B cell (primary cell): ENCODE measurements around the gene MED15. TPM values are rescaled to one million over a fixed set of nuclear protein-coding genes. Genes with fewer than 3 reads are reported as not detected.

ENCODE experiments used
- ATAC-seq: fragments of 200-7000 bp; cut with Tn5 transposase; one replicate; pipeline ENCODE4 v1.10.0; 2021; ENCODE audit warnings: low read depth, mild to moderate bottlenecking, moderate number of reproducible peaks, moderate library complexity
- CTCF ChIA-PET: fragments of 350-600 bp; sonication (Branson Sonifier 250); formaldehyde crosslinking; loops from one replicate; lab custom pipeline; 2021; ENCODE audit warnings: antibody characterized with exemption, inconsistent platforms; lab: Charles Lee
- POLR2A ChIA-PET: fragments of 350-600 bp; sonication (Branson Sonifier 250); formaldehyde crosslinking; loops from one replicate; lab custom pipeline; 2021; ENCODE audit warnings: antibody characterized with exemption; lab: Charles Lee
- DNase-seq: peaks from one replicate; pipeline ENCODE4 v3.0.0; 2013
- H2AFZ ChIP-seq: 2 replicates; pipeline ENCODE4 v1.6.1; 2012; ENCODE audit warnings: mild to moderate bottlenecking, low read depth, low read length; ENCODE audit not compliant: insufficient read depth, poor library complexity, severe bottlenecking
- H3K27ac ChIP-seq, 2 donors: 1 replicate in 1 of 2; 2 replicates in 1 of 2; pipeline ENCODE4 v1.5.1; 2012 to 2013; ENCODE audit warnings: low read length in 2 of 2, mild to moderate bottlenecking in 2 of 2, moderate library complexity in 1 of 2
- H3K27me3 ChIP-seq, 4 experiments: fragments of 200-600 bp in 1 of 4; sonication (generic) in 1 of 4; replicated peaks in 1 of 4; 1 replicate in 2 of 4; 2 replicates in 2 of 4; pipeline versions ENCODE4 v1.6.1 to v1.7.0; 2013 to 2016; ENCODE audit warnings: low read length in 3 of 4, mild to moderate bottlenecking in 2 of 4, mixed read lengths in 1 of 4, moderate library complexity in 1 of 4; ENCODE audit not compliant: insufficient read depth in 4 of 4, control insufficient read depth in 3 of 4; ENCODE audit errors: control extremely low read depth in 1 of 4
- H3K36me3 ChIP-seq, 2 experiments: replicated peaks in 1 of 2; 1 replicate in 1 of 2; 2 replicates in 1 of 2; pipeline versions ENCODE4 v1.6.1 to v1.7.1; 2013; ENCODE audit warnings: low read length in 1 of 2; ENCODE audit not compliant: insufficient read depth in 2 of 2, control insufficient read depth in 1 of 2; ENCODE audit errors: control extremely low read depth in 1 of 2, extremely low read depth in 1 of 2
- H3K4me1 ChIP-seq, 2 donors: fragments of 200-600 bp in 1 of 2; sonication (generic) in 1 of 2; 1 replicate in 1 of 2; 2 replicates in 1 of 2; pipeline versions ENCODE4 v1.5.1 to v1.6.1; 2013 to 2017; ENCODE audit warnings: low read length in 2 of 2; ENCODE audit not compliant: control insufficient read depth in 2 of 2, insufficient read depth in 2 of 2
- H3K4me2 ChIP-seq: replicated peaks from 2 replicates; pipeline ENCODE3; 2012; ENCODE audit warnings: mild to moderate bottlenecking, low read depth, low read length; ENCODE audit not compliant: poor library complexity, severe bottlenecking
- H3K4me3 ChIP-seq, 5 experiments: fragments of 200-600 bp in 1 of 5; sonication (generic) in 1 of 5; 1 replicate in 3 of 5; 2 replicates in 2 of 5; pipeline versions ENCODE4 v1.5.1 to v1.7.0; 2011 to 2016; ENCODE audit warnings: low read length in 4 of 5, mild to moderate bottlenecking in 4 of 5, low read depth in 2 of 5, control low read depth in 1 of 5, moderate library complexity in 1 of 5; ENCODE audit not compliant: insufficient read depth in 1 of 5; ENCODE audit errors: control extremely low read depth in 1 of 5, extremely low read depth in 1 of 5
- H3K79me2 ChIP-seq: fragments of 200-600 bp; sonication (generic); one replicate; pipeline ENCODE4 v1.6.0; 2016; ENCODE audit warnings: low read length; ENCODE audit not compliant: control insufficient read depth, insufficient read depth
- H3K9ac ChIP-seq: fragments of 200-600 bp; sonication (generic); 2 replicates; pipeline ENCODE4 v1.6.1; 2017; ENCODE audit warnings: mild to moderate bottlenecking, low read length, moderate library complexity
- H3K9me3 ChIP-seq, 3 donors: one replicate each; pipeline versions ENCODE4 v1.6.1 to v1.7.1; 2013; ENCODE audit warnings: low read length in 2 of 3; ENCODE audit not compliant: control insufficient read depth in 2 of 3, insufficient read depth in 1 of 3; ENCODE audit errors: control extremely low read depth in 1 of 3
- H4K20me1 ChIP-seq: 2 replicates; pipeline ENCODE4 v1.6.0; 2012; ENCODE audit warnings: mild to moderate bottlenecking, low read length; ENCODE audit not compliant: insufficient read depth, control insufficient read depth, poor library complexity, severe bottlenecking
- H3K27ac Mint-ChIP-seq: one replicate; pipeline ENCODE4 v1.8.0; 2021; ENCODE audit warnings: mixed read lengths
- H3K27me3 Mint-ChIP-seq: one replicate; pipeline ENCODE4 v1.8.0; 2021; ENCODE audit warnings: mixed read lengths
- H3K4me1 Mint-ChIP-seq: one replicate; pipeline ENCODE4 v1.8.0; 2021; ENCODE audit warnings: mixed read lengths
- H3K4me3 Mint-ChIP-seq: one replicate; pipeline ENCODE4 v1.8.0; 2021; ENCODE audit warnings: mixed read lengths
- H3K9me3 Mint-ChIP-seq: one replicate; pipeline ENCODE4 v1.8.0; 2022; ENCODE audit warnings: mixed read lengths; ENCODE audit not compliant: insufficient read depth
- EZH2 ChIP-seq: IDR thresholded peaks from 2 replicates; pipeline ENCODE4 v1.6.1; 2012; ENCODE audit warnings: borderline replicate concordance, low read depth, mild to moderate bottlenecking, moderate library complexity, low read length; ENCODE audit not compliant: insufficient read depth, poor library complexity, severe bottlenecking
- WGBS: methylation state at CpG from one replicate; pipeline ENCODE4 v1.1.5; 2013; ENCODE audit warnings: missing lambda C conversion rate; ENCODE audit not compliant: insufficient coverage; 5-methylcytosine and 5-hydroxymethylcytosine counted together
- intact Hi-C: fragments of 100-400 bp; cut with micrococcal nuclease; formaldehyde crosslinking; loops from one replicate; pipeline ENCODE4 v1.10.0; 2022
- polyA plus RNA-seq: library from polyadenylated mRNA; depleted of rRNA; stranded (reverse); fragments of >200 nt; gene quantifications from 2 replicates; pipeline ENCODE4 v1.2.3, GENCODE V29; 2012
- total RNA-seq, 2 donors: library from RNA; stranded (reverse); fragments of 120-200 nt in 1 of 2; gene quantifications; 1 replicate in 1 of 2; 2 replicates in 1 of 2; pipeline versions ENCODE4 v1.2.3 to v1.2.4, GENCODE V29; 2013 to 2022
- TF ChIP-seq, protein P1 (sequence below): fragments of 200-600 bp; IDR thresholded peaks from one replicate; pipeline ENCODE4 v1.8.0; 2022; ENCODE audit warnings: antibody characterized with exemption, mild to moderate bottlenecking

The MED15 gene
- total and polyA plus RNA-seq, 2 donors (not counting 1 experiment from before 2014, with no cell fraction given), result 109 to 134 TPM

DNA sequence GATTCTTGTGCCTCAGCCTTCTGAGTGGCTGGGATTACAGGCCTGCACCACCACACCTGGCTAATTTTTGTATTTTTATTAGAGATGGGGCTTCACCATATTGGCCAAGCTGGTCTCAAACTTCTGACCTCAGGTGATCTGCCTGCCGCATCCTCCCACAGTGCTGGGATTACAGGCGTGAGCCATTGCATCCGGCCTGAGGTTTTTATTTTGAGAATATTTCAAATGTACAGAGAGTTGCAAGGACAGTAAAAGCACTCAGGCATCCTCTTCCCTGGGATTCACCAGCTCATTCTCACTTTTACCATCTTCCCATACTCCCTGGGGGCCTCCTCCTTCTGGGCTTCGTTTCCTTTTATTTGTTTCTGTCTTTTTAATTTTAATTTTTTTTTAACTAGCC, 12.1 kb downstream of the MED15 start:
- DNase-seq, result no peak
- Histone ChIP-seq H3K9ac (no peak overlapping the region), H2AFZ (no peak overlapping the region), H3K36me3 (peaks cover 12 to 50% of the 10 kb centered on the region in 2 experiments), H3K79me2 (peaks cover 99% of the 10 kb centered on the region), H3K4me1 (peaks cover 3 to 20% of the 10 kb centered on the region in 2 donors), H3K9me3 (no peaks in the 10 kb centered on the region), H3K27ac (no peak overlapping the region), H4K20me1 (peaks cover 92% of the 10 kb centered on the region), H3K4me2 (no peak overlapping the region), H3K27me3 (no peaks in the 10 kb centered on the region), H3K4me3 (no peak overlapping the region)
- ATAC-seq, result no peak
- whole genome bisulfite sequencing, result no CpG with 5 or more reads among the region's 4 CpGs
- Mint-ChIP-seq H3K4me1 (peaks cover 46% of the 10 kb centered on the region), H3K27me3 (no peaks in the 10 kb centered on the region), H3K27ac (no peak overlapping the region), H3K9me3 (no peaks in the 10 kb centered on the region), H3K4me3 (no peak overlapping the region)
- intact Hi-C loops, result no loop called here
- no peak for TF ChIP-seq EZH2
- TF ChIP-seq, protein P1, sequence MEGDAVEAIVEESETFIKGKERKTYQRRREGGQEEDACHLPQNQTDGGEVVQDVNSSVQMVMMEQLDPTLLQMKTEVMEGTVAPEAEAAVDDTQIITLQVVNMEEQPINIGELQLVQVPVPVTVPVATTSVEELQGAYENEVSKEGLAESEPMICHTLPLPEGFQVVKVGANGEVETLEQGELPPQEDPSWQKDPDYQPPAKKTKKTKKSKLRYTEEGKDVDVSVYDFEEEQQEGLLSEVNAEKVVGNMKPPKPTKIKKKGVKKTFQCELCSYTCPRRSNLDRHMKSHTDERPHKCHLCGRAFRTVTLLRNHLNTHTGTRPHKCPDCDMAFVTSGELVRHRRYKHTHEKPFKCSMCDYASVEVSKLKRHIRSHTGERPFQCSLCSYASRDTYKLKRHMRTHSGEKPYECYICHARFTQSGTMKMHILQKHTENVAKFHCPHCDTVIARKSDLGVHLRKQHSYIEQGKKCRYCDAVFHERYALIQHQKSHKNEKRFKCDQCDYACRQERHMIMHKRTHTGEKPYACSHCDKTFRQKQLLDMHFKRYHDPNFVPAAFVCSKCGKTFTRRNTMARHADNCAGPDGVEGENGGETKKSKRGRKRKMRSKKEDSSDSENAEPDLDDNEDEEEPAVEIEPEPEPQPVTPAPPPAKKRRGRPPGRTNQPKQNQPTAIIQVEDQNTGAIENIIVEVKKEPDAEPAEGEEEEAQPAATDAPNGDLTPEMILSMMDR, result no peak
- POLR2A ChIA-PET, result no interaction called here
- CTCF ChIA-PET, result no interaction called here

DNA sequence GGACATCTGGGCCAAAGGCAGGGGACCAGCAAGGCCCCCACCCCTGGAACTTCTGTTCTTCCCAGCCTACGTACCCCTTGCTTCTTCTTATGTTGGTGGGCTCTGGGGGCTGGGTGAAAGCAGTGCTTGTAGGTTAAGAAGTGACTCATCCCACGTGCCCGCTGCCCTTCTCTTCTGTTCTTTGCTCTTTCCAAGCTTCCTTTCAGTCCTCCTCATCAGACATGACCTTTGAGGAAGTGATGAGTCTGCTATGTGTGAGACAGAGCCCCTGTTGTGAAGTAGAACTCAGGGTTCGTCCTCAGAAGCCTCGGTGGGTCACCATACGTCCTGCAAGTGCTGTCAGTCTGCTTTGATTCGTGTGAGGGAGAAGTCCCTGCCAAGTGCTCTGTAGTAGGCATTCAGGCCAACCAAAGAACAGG, 12.7 kb downstream of the MED15 start:
- no peak overlapping the region for H3K27ac Mint-ChIP-seq
- peaks cover 92% of the 10 kb centered on the region for H4K20me1 ChIP-seq
- TF ChIP-seq EZH2, result no peak
- TF ChIP-seq, protein P1, result no peak

More for the DNA sequence above, 12.7 kb downstream of the MED15 start:
- no peak overlapping the region for H3K4me3 Mint-ChIP-seq
- peaks cover 46% of the 10 kb centered on the region for H3K4me1 Mint-ChIP-seq
- POLR2A ChIA-PET, result no interaction called here
- DNase-seq, result no peak
- Histone ChIP-seq H3K9me3 (no peaks in the 10 kb centered on the region), H2AFZ (no peak overlapping the region), H3K4me3 (no peak overlapping the region), H3K9ac (no peak overlapping the region), H3K4me1 (peaks cover 3 to 20% of the 10 kb centered on the region in 2 donors), H3K27ac (no peak overlapping the region), H3K36me3 (peaks cover 12 to 45% of the 10 kb centered on the region in 2 experiments), H3K79me2 (peaks cover 99% of the 10 kb centered on the region), H3K27me3 (no peaks in the 10 kb centered on the region), H3K4me2 (no peak overlapping the region)
- no peaks in the 10 kb centered on the region for H3K27me3 Mint-ChIP-seq
- WGBS, result 90% methylated on average over 4 of the region's 7 CpGs
- H3K9me3 Mint-ChIP-seq, result no peaks in the 10 kb centered on the region
- CTCF ChIA-PET, result no interaction called here
- no peak for ATAC-seq
- intact Hi-C loops, result no loop called here
